ENCODE measurements around the gene MBNL2. TPM values are rescaled to one million over a fixed set of nuclear protein-coding genes. Genes with fewer than 3 reads are reported as not detected.

The MBNL2 gene
- total RNA-seq, result 34.9 and 61.2 TPM in 2 replicates
- 12.3 TPM for polyA plus RNA-seq (2012)

GRCh38 chr13:97221989-97222700, at the start of gene MBNL2:
Gene MBNL2 (plus strand): TSS chr13:97222333. CDS start chr13:97276236, 53,903 bp downstream.
- peak; percentile 88 for DNase-seq (ENCODE audit: low read depth)

- DNase-seq (ENCODE audit: low read depth), result peak; percentile 24
Measured at GRCh38 chr13:97174638-97175037, 47.5 kb upstream of the MBNL2 start.

GRCh38 chr13:97175041-97175440, 47.1 kb upstream of the MBNL2 start:
- no peak for DNase-seq (ENCODE audit: low read depth)

- DNase-seq (ENCODE audit: low read depth), result no peak
Measured at GRCh38 chr13:97179501-97179900, 42.6 kb upstream of the MBNL2 start.

- DNase-seq (ENCODE audit: low read depth), result no peak
Measured at GRCh38 chr13:97182111-97182890, 39.8 kb upstream of the MBNL2 start.

- no peak for DNase-seq (ENCODE audit: low read depth)
Measured at GRCh38 chr13:97185291-97185690, 36.8 kb upstream of the MBNL2 start.

- DNase-seq (ENCODE audit: low read depth), result no peak
Measured at GRCh38 chr13:97185751-97186150, 36.4 kb upstream of the MBNL2 start.

- no peak for DNase-seq (ENCODE audit: low read depth)
Measured at GRCh38 chr13:97188207-97188606, 33.9 kb upstream of the MBNL2 start.

- no peak for DNase-seq (ENCODE audit: low read depth)
Measured at GRCh38 chr13:97189928-97190327, 32.2 kb upstream of the MBNL2 start.

- no peak for DNase-seq (ENCODE audit: low read depth)
Measured at GRCh38 chr13:97191142-97191541, 31.0 kb upstream of the MBNL2 start.

- DNase-seq (ENCODE audit: low read depth), result peak; percentile 83
Measured at GRCh38 chr13:97191615-97192014, 30.5 kb upstream of the MBNL2 start.

- DNase-seq (ENCODE audit: low read depth), result no peak
Measured at GRCh38 chr13:97192166-97192565, 30.0 kb upstream of the MBNL2 start.

- DNase-seq (ENCODE audit: low read depth), result no peak
Measured at GRCh38 chr13:97193577-97193976, 28.6 kb upstream of the MBNL2 start.

- DNase-seq (ENCODE audit: low read depth), result peak; percentile 59
Measured at GRCh38 chr13:97194479-97194878, 27.7 kb upstream of the MBNL2 start.

- no peak for DNase-seq (ENCODE audit: low read depth)
Measured at GRCh38 chr13:97196340-97196739, 25.8 kb upstream of the MBNL2 start.

GRCh38 chr13:97198753-97199152, 23.4 kb upstream of the MBNL2 start:
- DNase-seq (ENCODE audit: low read depth), result no peak

GRCh38 chr13:97199451-97199850, 22.7 kb upstream of the MBNL2 start:
- DNase-seq (ENCODE audit: low read depth), result no peak

GRCh38 chr13:97200081-97200942, 21.8 kb upstream of the MBNL2 start:
- no peak for DNase-seq (ENCODE audit: low read depth)

GRCh38 chr13:97202761-97203160, 19.4 kb upstream of the MBNL2 start:
- DNase-seq (ENCODE audit: low read depth), result no peak

- no peak for DNase-seq (ENCODE audit: low read depth)
Measured at GRCh38 chr13:97205465-97205864, 16.7 kb upstream of the MBNL2 start.

GRCh38 chr13:97205982-97206381, 16.2 kb upstream of the MBNL2 start:
- peak; percentile 24 for DNase-seq (ENCODE audit: low read depth)

GRCh38 chr13:97207252-97207651, 14.9 kb upstream of the MBNL2 start:
- DNase-seq (ENCODE audit: low read depth), result peak; percentile 45
